Measurements from ENCODE around the gene MRPL36.

DNA sequence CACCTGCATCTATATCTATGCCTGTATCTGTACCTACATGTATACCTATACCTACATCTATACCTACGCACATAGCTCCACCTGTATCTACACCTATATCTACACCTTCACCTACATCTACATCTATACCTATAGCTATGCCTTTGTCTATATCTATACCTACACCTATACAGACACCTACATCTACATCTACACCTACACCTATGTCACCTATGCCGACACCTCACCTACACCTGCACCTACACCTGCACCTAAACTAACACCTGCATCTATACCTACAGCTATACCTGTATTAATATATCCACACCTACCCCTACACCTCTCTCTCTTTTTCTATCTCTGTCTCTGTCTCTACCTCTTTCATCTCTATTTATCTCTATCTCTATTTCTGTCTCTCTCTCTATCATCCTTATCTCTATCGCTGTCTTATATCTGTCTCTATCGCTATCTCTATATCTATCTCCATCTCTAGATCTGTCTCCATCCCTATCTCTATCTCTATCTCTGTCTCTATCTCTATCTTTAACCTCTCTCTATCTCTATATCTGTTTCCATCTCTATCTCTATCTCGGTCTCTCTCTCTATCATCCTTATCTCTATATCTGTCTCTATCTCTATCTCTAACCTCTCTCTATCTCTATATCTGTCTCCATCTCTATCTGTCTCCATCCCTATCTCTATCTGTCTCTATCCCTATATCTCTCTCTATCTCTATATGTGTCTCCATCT lies 45.2 kb upstream of the MRPL36 start:
- TF ChIP-seq, protein P1, sequence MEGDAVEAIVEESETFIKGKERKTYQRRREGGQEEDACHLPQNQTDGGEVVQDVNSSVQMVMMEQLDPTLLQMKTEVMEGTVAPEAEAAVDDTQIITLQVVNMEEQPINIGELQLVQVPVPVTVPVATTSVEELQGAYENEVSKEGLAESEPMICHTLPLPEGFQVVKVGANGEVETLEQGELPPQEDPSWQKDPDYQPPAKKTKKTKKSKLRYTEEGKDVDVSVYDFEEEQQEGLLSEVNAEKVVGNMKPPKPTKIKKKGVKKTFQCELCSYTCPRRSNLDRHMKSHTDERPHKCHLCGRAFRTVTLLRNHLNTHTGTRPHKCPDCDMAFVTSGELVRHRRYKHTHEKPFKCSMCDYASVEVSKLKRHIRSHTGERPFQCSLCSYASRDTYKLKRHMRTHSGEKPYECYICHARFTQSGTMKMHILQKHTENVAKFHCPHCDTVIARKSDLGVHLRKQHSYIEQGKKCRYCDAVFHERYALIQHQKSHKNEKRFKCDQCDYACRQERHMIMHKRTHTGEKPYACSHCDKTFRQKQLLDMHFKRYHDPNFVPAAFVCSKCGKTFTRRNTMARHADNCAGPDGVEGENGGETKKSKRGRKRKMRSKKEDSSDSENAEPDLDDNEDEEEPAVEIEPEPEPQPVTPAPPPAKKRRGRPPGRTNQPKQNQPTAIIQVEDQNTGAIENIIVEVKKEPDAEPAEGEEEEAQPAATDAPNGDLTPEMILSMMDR (IDR thresholded peaks at IDR 0.05; ENCODE audit: low read depth, low read length) = no peak
- TF ChIP-seq EZH2phosphoT487 (IDR thresholded peaks at IDR 0.05; ENCODE audit: low read depth) = no peak

All from OCI-LY3 (cell line).